ENCODE data around the gene CPE.

The CPE gene

DNA sequence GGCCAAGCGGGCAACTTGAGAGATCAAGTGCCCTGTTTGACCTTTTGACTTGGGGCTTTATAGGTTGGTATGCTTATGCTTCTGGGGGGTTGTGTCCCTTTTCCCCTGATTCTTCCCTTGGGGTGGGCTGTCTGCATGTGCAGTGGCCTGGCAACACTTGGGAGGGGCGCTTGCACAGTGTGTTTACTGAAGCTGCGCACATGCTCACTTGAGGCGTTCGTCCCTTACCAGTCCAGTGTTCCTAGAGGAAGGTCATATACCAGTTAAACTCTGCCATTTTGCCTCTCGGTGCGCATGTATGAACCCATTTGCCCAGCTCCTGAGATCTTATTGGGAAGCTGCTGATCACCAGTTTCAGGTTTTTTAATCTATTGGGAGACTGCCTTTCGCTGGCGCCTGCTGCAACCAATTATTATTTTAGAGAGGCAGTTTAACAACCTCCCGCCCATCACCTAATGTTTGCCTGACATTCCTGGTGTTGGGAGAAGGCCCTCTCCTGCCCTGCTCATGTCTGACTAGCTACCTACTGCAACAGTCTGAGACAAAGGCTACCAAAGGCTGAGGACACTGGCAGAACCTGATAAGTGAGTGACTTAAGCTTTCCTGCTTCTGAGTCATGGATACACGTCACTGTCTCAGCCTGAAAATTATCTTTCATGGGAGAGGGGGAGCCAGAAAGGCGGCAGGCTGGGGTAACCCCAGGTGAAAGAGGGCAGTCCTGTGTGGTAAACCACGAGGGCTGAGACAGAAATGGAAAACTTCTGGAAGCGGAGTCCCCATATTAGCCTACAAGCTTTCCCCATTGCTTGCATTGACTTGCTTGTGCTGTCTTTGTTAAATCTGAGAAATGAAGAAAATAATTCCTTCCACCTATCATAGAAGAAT, 97.6 kb downstream of the CPE start:
- peak; percentile 38; the same call in 1 of the 3 replicates for ATAC-seq
- TF ChIP-seq PPARA (CRISPR knock-in tag; IDR thresholded peaks at IDR 0.05; ENCODE audit: borderline replicate concordance) (no peak), ZNF565 (CRISPR knock-in tag; conservative IDR thresholded peaks at IDR 0.05; ENCODE audit: low read depth) (no peak), ARNTL (CRISPR knock-in tag; IDR thresholded peaks at IDR 0.05; ENCODE audit: borderline replicate concordance, low read depth) (no peak), OSR1 (CRISPR knock-in tag; IDR thresholded peaks at IDR 0.05) (no peak), ESRRG (CRISPR knock-in tag; IDR thresholded peaks at IDR 0.05) (no peak), TOX (CRISPR knock-in tag; IDR thresholded peaks at IDR 0.05; ENCODE audit: borderline replicate concordance) (no peak), SNAI2 (CRISPR knock-in tag; IDR thresholded peaks at IDR 0.05) (no peak), CREB5 (CRISPR knock-in tag; IDR thresholded peaks at IDR 0.05; ENCODE audit: low read depth) (no peak), RARB (CRISPR knock-in tag; IDR thresholded peaks at IDR 0.05) (no peak), BACH2 (CRISPR knock-in tag; IDR thresholded peaks at IDR 0.05; ENCODE audit: borderline replicate concordance) (no peak), CSRNP3 (CRISPR knock-in tag; IDR thresholded peaks at IDR 0.05) (no peak), CSDC2 (CRISPR knock-in tag; IDR thresholded peaks at IDR 0.05) (no peak), ZC3H10 (CRISPR knock-in tag; IDR thresholded peaks at IDR 0.05) (no peak), ZNF70 (CRISPR knock-in tag; IDR thresholded peaks at IDR 0.05) (no peak), GLIS3 (CRISPR knock-in tag; IDR thresholded peaks at IDR 0.05) (no peak), ZFP3 (CRISPR knock-in tag; IDR thresholded peaks at IDR 0.05) (no peak)
- TF ChIP-seq, protein P1, sequence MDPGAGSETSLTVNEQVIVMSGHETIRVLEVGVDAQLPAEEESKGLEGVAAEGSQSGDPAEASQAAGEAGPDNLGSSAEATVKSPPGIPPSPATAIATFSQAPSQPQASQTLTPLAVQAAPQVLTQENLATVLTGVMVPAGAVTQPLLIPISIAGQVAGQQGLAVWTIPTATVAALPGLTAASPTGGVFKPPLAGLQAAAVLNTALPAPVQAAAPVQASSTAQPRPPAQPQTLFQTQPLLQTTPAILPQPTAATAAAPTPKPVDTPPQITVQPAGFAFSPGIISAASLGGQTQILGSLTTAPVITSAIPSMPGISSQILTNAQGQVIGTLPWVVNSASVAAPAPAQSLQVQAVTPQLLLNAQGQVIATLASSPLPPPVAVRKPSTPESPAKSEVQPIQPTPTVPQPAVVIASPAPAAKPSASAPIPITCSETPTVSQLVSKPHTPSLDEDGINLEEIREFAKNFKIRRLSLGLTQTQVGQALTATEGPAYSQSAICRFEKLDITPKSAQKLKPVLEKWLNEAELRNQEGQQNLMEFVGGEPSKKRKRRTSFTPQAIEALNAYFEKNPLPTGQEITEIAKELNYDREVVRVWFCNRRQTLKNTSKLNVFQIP (CRISPR knock-in tag; IDR thresholded peaks at IDR 0.05; ENCODE audit: borderline replicate concordance, low read depth), result no peak
- TF ChIP-seq, protein P2, sequence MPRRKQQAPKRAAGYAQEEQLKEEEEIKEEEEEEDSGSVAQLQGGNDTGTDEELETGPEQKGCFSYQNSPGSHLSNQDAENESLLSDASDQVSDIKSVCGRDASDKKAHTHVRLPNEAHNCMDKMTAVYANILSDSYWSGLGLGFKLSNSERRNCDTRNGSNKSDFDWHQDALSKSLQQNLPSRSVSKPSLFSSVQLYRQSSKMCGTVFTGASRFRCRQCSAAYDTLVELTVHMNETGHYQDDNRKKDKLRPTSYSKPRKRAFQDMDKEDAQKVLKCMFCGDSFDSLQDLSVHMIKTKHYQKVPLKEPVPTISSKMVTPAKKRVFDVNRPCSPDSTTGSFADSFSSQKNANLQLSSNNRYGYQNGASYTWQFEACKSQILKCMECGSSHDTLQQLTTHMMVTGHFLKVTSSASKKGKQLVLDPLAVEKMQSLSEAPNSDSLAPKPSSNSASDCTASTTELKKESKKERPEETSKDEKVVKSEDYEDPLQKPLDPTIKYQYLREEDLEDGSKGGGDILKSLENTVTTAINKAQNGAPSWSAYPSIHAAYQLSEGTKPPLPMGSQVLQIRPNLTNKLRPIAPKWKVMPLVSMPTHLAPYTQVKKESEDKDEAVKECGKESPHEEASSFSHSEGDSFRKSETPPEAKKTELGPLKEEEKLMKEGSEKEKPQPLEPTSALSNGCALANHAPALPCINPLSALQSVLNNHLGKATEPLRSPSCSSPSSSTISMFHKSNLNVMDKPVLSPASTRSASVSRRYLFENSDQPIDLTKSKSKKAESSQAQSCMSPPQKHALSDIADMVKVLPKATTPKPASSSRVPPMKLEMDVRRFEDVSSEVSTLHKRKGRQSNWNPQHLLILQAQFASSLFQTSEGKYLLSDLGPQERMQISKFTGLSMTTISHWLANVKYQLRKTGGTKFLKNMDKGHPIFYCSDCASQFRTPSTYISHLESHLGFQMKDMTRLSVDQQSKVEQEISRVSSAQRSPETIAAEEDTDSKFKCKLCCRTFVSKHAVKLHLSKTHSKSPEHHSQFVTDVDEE (CRISPR knock-in tag; IDR thresholded peaks at IDR 0.05), result no peak

GRCh38 chr4:165477799-165478198, 99.0 kb downstream of the CPE start:
- ATAC-seq, result no peak
- TF ChIP-seq OSR1 (CRISPR knock-in tag; IDR thresholded peaks at IDR 0.05), result no peak
- TF ChIP-seq CSDC2 (CRISPR knock-in tag; IDR thresholded peaks at IDR 0.05), result no peak
- no peak for TF ChIP-seq ISL1 (CRISPR knock-in tag; IDR thresholded peaks at IDR 0.05)
- no peak for TF ChIP-seq ZC3H10 (CRISPR knock-in tag; IDR thresholded peaks at IDR 0.05)
- no peak for TF ChIP-seq TOX (CRISPR knock-in tag; IDR thresholded peaks at IDR 0.05; ENCODE audit: borderline replicate concordance)
- TF ChIP-seq SNAI2 (CRISPR knock-in tag; IDR thresholded peaks at IDR 0.05), result no peak
- no peak for TF ChIP-seq CREB5 (CRISPR knock-in tag; IDR thresholded peaks at IDR 0.05; ENCODE audit: low read depth)
- TF ChIP-seq ARNTL (CRISPR knock-in tag; IDR thresholded peaks at IDR 0.05; ENCODE audit: borderline replicate concordance, low read depth), result no peak
- no peak for TF ChIP-seq TCF4 (CRISPR knock-in tag; IDR thresholded peaks at IDR 0.05; ENCODE audit: borderline replicate concordance)
- TF ChIP-seq, protein P3, sequence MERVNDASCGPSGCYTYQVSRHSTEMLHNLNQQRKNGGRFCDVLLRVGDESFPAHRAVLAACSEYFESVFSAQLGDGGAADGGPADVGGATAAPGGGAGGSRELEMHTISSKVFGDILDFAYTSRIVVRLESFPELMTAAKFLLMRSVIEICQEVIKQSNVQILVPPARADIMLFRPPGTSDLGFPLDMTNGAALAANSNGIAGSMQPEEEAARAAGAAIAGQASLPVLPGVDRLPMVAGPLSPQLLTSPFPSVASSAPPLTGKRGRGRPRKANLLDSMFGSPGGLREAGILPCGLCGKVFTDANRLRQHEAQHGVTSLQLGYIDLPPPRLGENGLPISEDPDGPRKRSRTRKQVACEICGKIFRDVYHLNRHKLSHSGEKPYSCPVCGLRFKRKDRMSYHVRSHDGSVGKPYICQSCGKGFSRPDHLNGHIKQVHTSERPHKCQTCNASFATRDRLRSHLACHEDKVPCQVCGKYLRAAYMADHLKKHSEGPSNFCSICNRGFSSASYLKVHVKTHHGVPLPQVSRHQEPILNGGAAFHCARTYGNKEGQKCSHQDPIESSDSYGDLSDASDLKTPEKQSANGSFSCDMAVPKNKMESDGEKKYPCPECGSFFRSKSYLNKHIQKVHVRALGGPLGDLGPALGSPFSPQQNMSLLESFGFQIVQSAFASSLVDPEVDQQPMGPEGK (CRISPR knock-in tag; IDR thresholded peaks at IDR 0.05; ENCODE audit: borderline replicate concordance), result no peak
- TF ChIP-seq BACH2 (CRISPR knock-in tag; IDR thresholded peaks at IDR 0.05; ENCODE audit: borderline replicate concordance), result no peak
- no peak for TF ChIP-seq PPARA (CRISPR knock-in tag; IDR thresholded peaks at IDR 0.05; ENCODE audit: borderline replicate concordance)
- TF ChIP-seq, protein P2 (CRISPR knock-in tag; IDR thresholded peaks at IDR 0.05), result no peak
- no peak for TF ChIP-seq ESRRG (CRISPR knock-in tag; IDR thresholded peaks at IDR 0.05)
- TF ChIP-seq, protein P1 (CRISPR knock-in tag; IDR thresholded peaks at IDR 0.05; ENCODE audit: borderline replicate concordance, low read depth), result no peak
- no peak for TF ChIP-seq ZFP30 (CRISPR knock-in tag; IDR thresholded peaks at IDR 0.05)

Measured in SK-N-SH treated with all-trans-retinoic acid at 6 μM for 48 hours (cell line).